ENCODE data around the gene NKX2-4.
"Not testable (repeated sequence)": the region's sequence is repeated elsewhere in the genome, so short reads cannot be mapped to it uniquely, and the experiment has no call there.

NKX2-4 gene

GRCh38 chr20:21371193-21371592 lies 26.1 kb downstream of the NKX2-4 start:
- Mint-ChIP-seq H3K36me3 (ENCODE audit: insufficient read depth) (peaks cover 39% of the 10 kb centered on the region), H3K27ac (ENCODE audit: low read depth) (no peak overlapping the region), H3K9me3 (no peaks in the 10 kb centered on the region), H3K4me3 (no peak overlapping the region), H3K4me1 (peaks cover 21% of the 10 kb centered on the region), H3K27me3 (no peaks in the 10 kb centered on the region)
- DNase-seq (ENCODE audit: low spot score in 2 of 2) (no peak), ATAC-seq (replicated peaks; ENCODE audit: extremely low read depth, poor library complexity, severe bottlenecking) (no peak)

- H3K9me3 Mint-ChIP-seq, result no peaks in the 10 kb centered on the region
- peaks cover 37% of the 10 kb centered on the region for H3K36me3 Mint-ChIP-seq (ENCODE audit: insufficient read depth)
- DNase-seq (ENCODE audit: low spot score in 2 of 2) (no peak), ATAC-seq (replicated peaks; ENCODE audit: extremely low read depth, poor library complexity, severe bottlenecking) (no peak)
- H3K4me3 Mint-ChIP-seq, result no peak overlapping the region
- H3K4me1 Mint-ChIP-seq, result peaks cover 13% of the 10 kb centered on the region
- H3K27ac Mint-ChIP-seq (ENCODE audit: low read depth), result peak overlapping the region; percentile 5
- H3K27me3 Mint-ChIP-seq, result no peaks in the 10 kb centered on the region
Observed at GRCh38 chr20:21368791-21369190, 28.5 kb downstream of the NKX2-4 start.

GRCh38 chr20:21366273-21366672 lies 31.1 kb downstream of the NKX2-4 start:
- peaks cover 45% of the 10 kb centered on the region for H3K36me3 Mint-ChIP-seq (ENCODE audit: insufficient read depth)
- H3K4me1 Mint-ChIP-seq, result peaks cover 12% of the 10 kb centered on the region
- H3K9me3 Mint-ChIP-seq; DNase-seq (ENCODE audit: low spot score in 2 of 2); ATAC-seq (replicated peaks; ENCODE audit: extremely low read depth, poor library complexity, severe bottlenecking); H3K4me3 Mint-ChIP-seq; H3K27ac Mint-ChIP-seq (ENCODE audit: low read depth); H3K27me3 Mint-ChIP-seq: not testable (repeated sequence)

- no peaks in the 10 kb centered on the region for H3K9me3 Mint-ChIP-seq
- no peak overlapping the region for H3K4me3 Mint-ChIP-seq
- no peaks in the 10 kb centered on the region for H3K27me3 Mint-ChIP-seq
- H3K4me1 Mint-ChIP-seq, result peaks cover 12% of the 10 kb centered on the region
- no peak for DNase-seq (ENCODE audit: low spot score in 2 of 2)
- H3K27ac Mint-ChIP-seq (ENCODE audit: low read depth), result no peak overlapping the region
- H3K36me3 Mint-ChIP-seq (ENCODE audit: insufficient read depth), result peaks cover 45% of the 10 kb centered on the region
- no peak for ATAC-seq (replicated peaks; ENCODE audit: extremely low read depth, poor library complexity, severe bottlenecking)
Observed at GRCh38 chr20:21365771-21366170, 31.6 kb downstream of the NKX2-4 start.

- Mint-ChIP-seq H3K9me3 (no peaks in the 10 kb centered on the region), H3K27me3 (no peaks in the 10 kb centered on the region), H3K36me3 (ENCODE audit: insufficient read depth) (peaks cover 46% of the 10 kb centered on the region), H3K4me1 (peaks cover 22% of the 10 kb centered on the region), H3K27ac (ENCODE audit: low read depth) (no peak overlapping the region), H3K4me3 (no peak overlapping the region)
- DNase-seq (ENCODE audit: low spot score in 2 of 2) (no peak), ATAC-seq (replicated peaks; ENCODE audit: extremely low read depth, poor library complexity, severe bottlenecking) (no peak)
Observed at GRCh38 chr20:21364413-21364812, 32.9 kb downstream of the NKX2-4 start.

GRCh38 chr20:21361266-21361665 lies 36.1 kb downstream of the NKX2-4 start:
- H3K36me3 Mint-ChIP-seq (ENCODE audit: insufficient read depth), result peaks cover 47% of the 10 kb centered on the region
- peaks cover 22% of the 10 kb centered on the region for H3K4me1 Mint-ChIP-seq
- H3K4me3 Mint-ChIP-seq, result no peak overlapping the region
- DNase-seq (ENCODE audit: low spot score in 2 of 2) (no peak), ATAC-seq (replicated peaks; ENCODE audit: extremely low read depth, poor library complexity, severe bottlenecking) (no peak)
- peak overlapping the region; percentile 32 for H3K27ac Mint-ChIP-seq (ENCODE audit: low read depth)
- no peaks in the 10 kb centered on the region for H3K9me3 Mint-ChIP-seq
- no peaks in the 10 kb centered on the region for H3K27me3 Mint-ChIP-seq

- Mint-ChIP-seq H3K4me3 (no peak overlapping the region), H3K4me1 (peaks cover 22% of the 10 kb centered on the region)
Observed at GRCh38 chr20:21360705-21361104, 36.6 kb downstream of the NKX2-4 start.

GRCh38 chr20:21358737-21359136 lies 38.6 kb downstream of the NKX2-4 start:
- H3K9me3 Mint-ChIP-seq, result no peaks in the 10 kb centered on the region
- ATAC-seq (replicated peaks; ENCODE audit: extremely low read depth, poor library complexity, severe bottlenecking) (no peak), DNase-seq (ENCODE audit: low spot score in 2 of 2) (no peak)
- no peaks in the 10 kb centered on the region for H3K27me3 Mint-ChIP-seq
- peaks cover 22% of the 10 kb centered on the region for H3K4me1 Mint-ChIP-seq
- peaks cover 52% of the 10 kb centered on the region for H3K36me3 Mint-ChIP-seq (ENCODE audit: insufficient read depth)
- H3K4me3 Mint-ChIP-seq, result no peak overlapping the region
- no peak overlapping the region for H3K27ac Mint-ChIP-seq (ENCODE audit: low read depth)

More at GRCh38 chr20:21360705-21361104, 36.6 kb downstream of the NKX2-4 start:
- Mint-ChIP-seq H3K27ac (ENCODE audit: low read depth) (no peak overlapping the region), H3K9me3 (no peaks in the 10 kb centered on the region), H3K27me3 (no peaks in the 10 kb centered on the region), H3K36me3 (ENCODE audit: insufficient read depth) (peaks cover 49% of the 10 kb centered on the region)
- ATAC-seq (replicated peaks; ENCODE audit: extremely low read depth, poor library complexity, severe bottlenecking), result no peak
- no peak for DNase-seq (ENCODE audit: low spot score in 2 of 2)

GRCh38 chr20:21357844-21358243 lies 39.5 kb downstream of the NKX2-4 start:
- H3K9me3 Mint-ChIP-seq, result no peaks in the 10 kb centered on the region
- peaks cover 16% of the 10 kb centered on the region for H3K4me1 Mint-ChIP-seq
- peaks cover 49% of the 10 kb centered on the region for H3K36me3 Mint-ChIP-seq (ENCODE audit: insufficient read depth)
- no peak overlapping the region for H3K4me3 Mint-ChIP-seq
- no peak overlapping the region for H3K27ac Mint-ChIP-seq (ENCODE audit: low read depth)
- DNase-seq (ENCODE audit: low spot score in 2 of 2) (no peak), ATAC-seq (replicated peaks; ENCODE audit: extremely low read depth, poor library complexity, severe bottlenecking) (no peak)
- H3K27me3 Mint-ChIP-seq, result no peaks in the 10 kb centered on the region

GRCh38 chr20:21356386-21356785 lies 40.9 kb downstream of the NKX2-4 start:
- H3K27ac Mint-ChIP-seq (ENCODE audit: low read depth), result no peak overlapping the region
- H3K27me3 Mint-ChIP-seq, result no peaks in the 10 kb centered on the region
- peaks cover 10% of the 10 kb centered on the region for H3K4me1 Mint-ChIP-seq
- H3K4me3 Mint-ChIP-seq, result no peak overlapping the region
- peaks cover 43% of the 10 kb centered on the region for H3K36me3 Mint-ChIP-seq (ENCODE audit: insufficient read depth)
- H3K9me3 Mint-ChIP-seq, result no peaks in the 10 kb centered on the region
- ATAC-seq (replicated peaks; ENCODE audit: extremely low read depth, poor library complexity, severe bottlenecking) (no peak), DNase-seq (ENCODE audit: low spot score in 2 of 2) (no peak)

- no peak for DNase-seq (ENCODE audit: low spot score in 2 of 2)
- no peak overlapping the region for H3K4me3 Mint-ChIP-seq
- H3K27me3 Mint-ChIP-seq, result no peaks in the 10 kb centered on the region
- no peak for ATAC-seq (replicated peaks; ENCODE audit: extremely low read depth, poor library complexity, severe bottlenecking)
- peaks cover 41% of the 10 kb centered on the region for H3K36me3 Mint-ChIP-seq (ENCODE audit: insufficient read depth)
- H3K9me3 Mint-ChIP-seq, result no peaks in the 10 kb centered on the region
- H3K27ac Mint-ChIP-seq (ENCODE audit: low read depth), result no peak overlapping the region
- H3K4me1 Mint-ChIP-seq, result peaks cover 10% of the 10 kb centered on the region
Observed at GRCh38 chr20:21355981-21356380, 41.3 kb downstream of the NKX2-4 start.

GRCh38 chr20:21353236-21353635 lies 44.1 kb downstream of the NKX2-4 start:
- H3K4me3 Mint-ChIP-seq, result no peak overlapping the region
- H3K4me1 Mint-ChIP-seq, result no peaks in the 10 kb centered on the region
- no peaks in the 10 kb centered on the region for H3K9me3 Mint-ChIP-seq
- DNase-seq (ENCODE audit: low spot score in 2 of 2) (no peak), ATAC-seq (replicated peaks; ENCODE audit: extremely low read depth, poor library complexity, severe bottlenecking) (no peak)
- no peaks in the 10 kb centered on the region for H3K27me3 Mint-ChIP-seq
- no peak overlapping the region for H3K27ac Mint-ChIP-seq (ENCODE audit: low read depth)
- peaks cover 42% of the 10 kb centered on the region for H3K36me3 Mint-ChIP-seq (ENCODE audit: insufficient read depth)

GRCh38 chr20:21352703-21353102 lies 44.6 kb downstream of the NKX2-4 start:
- Mint-ChIP-seq H3K36me3 (ENCODE audit: insufficient read depth) (peaks cover 44% of the 10 kb centered on the region), H3K27ac (ENCODE audit: low read depth) (no peak overlapping the region), H3K4me3 (no peak overlapping the region), H3K27me3 (no peaks in the 10 kb centered on the region), H3K9me3 (no peaks in the 10 kb centered on the region), H3K4me1 (no peaks in the 10 kb centered on the region)
- DNase-seq (ENCODE audit: low spot score in 2 of 2), result no peak
- ATAC-seq (replicated peaks; ENCODE audit: extremely low read depth, poor library complexity, severe bottlenecking), result no peak

All from central memory CD8-positive, alpha-beta T cell (primary cell).